ENCODE results near the gene AHSP.

DNA sequence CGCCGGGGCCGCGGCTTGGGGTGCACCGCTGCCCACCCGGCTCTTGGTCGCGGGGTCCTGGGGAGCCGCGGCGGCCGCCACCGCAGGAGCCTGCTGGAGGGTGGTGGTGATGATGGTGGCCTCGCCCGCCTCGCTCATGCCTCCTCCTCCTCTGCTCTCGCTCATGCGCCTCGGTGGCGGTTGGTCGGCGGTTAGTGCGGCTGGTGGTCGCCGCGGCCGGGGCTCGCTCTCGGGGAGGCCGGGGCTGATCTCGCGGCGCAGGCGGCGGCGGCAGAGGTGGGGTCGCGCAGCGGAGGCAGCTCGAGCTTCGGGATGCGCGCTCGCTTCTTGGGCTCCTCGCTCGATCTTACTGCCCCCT, 41.6 kb downstream of the AHSP start:
- TF ChIP-seq, protein P1, sequence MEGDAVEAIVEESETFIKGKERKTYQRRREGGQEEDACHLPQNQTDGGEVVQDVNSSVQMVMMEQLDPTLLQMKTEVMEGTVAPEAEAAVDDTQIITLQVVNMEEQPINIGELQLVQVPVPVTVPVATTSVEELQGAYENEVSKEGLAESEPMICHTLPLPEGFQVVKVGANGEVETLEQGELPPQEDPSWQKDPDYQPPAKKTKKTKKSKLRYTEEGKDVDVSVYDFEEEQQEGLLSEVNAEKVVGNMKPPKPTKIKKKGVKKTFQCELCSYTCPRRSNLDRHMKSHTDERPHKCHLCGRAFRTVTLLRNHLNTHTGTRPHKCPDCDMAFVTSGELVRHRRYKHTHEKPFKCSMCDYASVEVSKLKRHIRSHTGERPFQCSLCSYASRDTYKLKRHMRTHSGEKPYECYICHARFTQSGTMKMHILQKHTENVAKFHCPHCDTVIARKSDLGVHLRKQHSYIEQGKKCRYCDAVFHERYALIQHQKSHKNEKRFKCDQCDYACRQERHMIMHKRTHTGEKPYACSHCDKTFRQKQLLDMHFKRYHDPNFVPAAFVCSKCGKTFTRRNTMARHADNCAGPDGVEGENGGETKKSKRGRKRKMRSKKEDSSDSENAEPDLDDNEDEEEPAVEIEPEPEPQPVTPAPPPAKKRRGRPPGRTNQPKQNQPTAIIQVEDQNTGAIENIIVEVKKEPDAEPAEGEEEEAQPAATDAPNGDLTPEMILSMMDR (conservative IDR thresholded peaks at IDR 0.05 in 1 of 2, IDR thresholded peaks at IDR 0.05 in 1 of 2; ENCODE audit: extremely low read depth in 1 of 2, insufficient read depth in 1 of 2, low read depth in 1 of 2, low read length in 2 of 2), result no peak
- no peak for TF ChIP-seq EZH2 (IDR thresholded peaks at IDR 0.05; ENCODE audit: borderline replicate concordance, low read length)
